ENCODE measurements around the gene KLHL8.

Gene KLHL8

GRCh38 chr4:87229979-87230378 is 9.6 kb upstream of the KLHL8 start:
- TF ChIP-seq TSHZ2 (CRISPR knock-in tag; IDR thresholded peaks at IDR 0.05), result no peak
- no peak for TF ChIP-seq ZFP3 (CRISPR knock-in tag; IDR thresholded peaks at IDR 0.05)
- ATAC-seq, result no peak

GRCh38 chr4:87228262-87228860 is 7.9 kb upstream of the KLHL8 start:
- ATAC-seq, result no peak
- TF ChIP-seq TOX (CRISPR knock-in tag; IDR thresholded peaks at IDR 0.05; ENCODE audit: borderline replicate concordance), result no peak
- no peak for TF ChIP-seq GLIS3 (CRISPR knock-in tag; IDR thresholded peaks at IDR 0.05)
- TF ChIP-seq CSRNP3 (CRISPR knock-in tag; IDR thresholded peaks at IDR 0.05), result no peak
- TF ChIP-seq ZC3H10 (CRISPR knock-in tag; IDR thresholded peaks at IDR 0.05), result no peak
- no peak for TF ChIP-seq CREB5 (CRISPR knock-in tag; IDR thresholded peaks at IDR 0.05; ENCODE audit: low read depth)
- TF ChIP-seq ZNF8 (CRISPR knock-in tag; IDR thresholded peaks at IDR 0.05), result no peak
- TF ChIP-seq TSHZ2 (CRISPR knock-in tag; IDR thresholded peaks at IDR 0.05), result no peak
- no peak for TF ChIP-seq ESRRG (CRISPR knock-in tag; IDR thresholded peaks at IDR 0.05)
- no peak for TF ChIP-seq ISL1 (CRISPR knock-in tag; IDR thresholded peaks at IDR 0.05)
- no peak for TF ChIP-seq ZFP3 (CRISPR knock-in tag; IDR thresholded peaks at IDR 0.05)
- TF ChIP-seq ZNF565 (CRISPR knock-in tag; conservative IDR thresholded peaks at IDR 0.05; ENCODE audit: low read depth), result no peak
- no peak for TF ChIP-seq BACH2 (CRISPR knock-in tag; IDR thresholded peaks at IDR 0.05; ENCODE audit: borderline replicate concordance)
- TF ChIP-seq PATZ1 (CRISPR knock-in tag; IDR thresholded peaks at IDR 0.05; ENCODE audit: borderline replicate concordance), result no peak

- ATAC-seq, result no peak
- TF ChIP-seq ZNF70 (CRISPR knock-in tag; IDR thresholded peaks at IDR 0.05) (no peak), RARB (CRISPR knock-in tag; IDR thresholded peaks at IDR 0.05) (no peak), PATZ1 (CRISPR knock-in tag; IDR thresholded peaks at IDR 0.05; ENCODE audit: borderline replicate concordance) (no peak), CSRNP3 (CRISPR knock-in tag; IDR thresholded peaks at IDR 0.05) (no peak), ZFP3 (CRISPR knock-in tag; IDR thresholded peaks at IDR 0.05) (no peak), PPARA (CRISPR knock-in tag; IDR thresholded peaks at IDR 0.05; ENCODE audit: borderline replicate concordance) (no peak), SNAI2 (CRISPR knock-in tag; IDR thresholded peaks at IDR 0.05) (no peak), OSR1 (CRISPR knock-in tag; IDR thresholded peaks at IDR 0.05) (no peak), ZNF8 (CRISPR knock-in tag; IDR thresholded peaks at IDR 0.05) (no peak), TOX (CRISPR knock-in tag; IDR thresholded peaks at IDR 0.05; ENCODE audit: borderline replicate concordance) (no peak), TSHZ2 (CRISPR knock-in tag; IDR thresholded peaks at IDR 0.05) (no peak)
These were observed 7.3 kb upstream of the KLHL8 start for GRCh38 chr4:87227751-87228151.
